Right atrium auricular region (tissue), 2 donors: ENCODE results near the gene GBF1. TPM values are rescaled to one million over a fixed set of nuclear protein-coding genes. Genes with fewer than 3 reads are reported as not detected.

ENCODE experiments used
- DNase-seq: peaks from one replicate; pipeline ENCODE4 v3.0.0-alpha.2; 2019; ENCODE audit warnings: low spot score
- H3K27ac ChIP-seq, 2 donors: fragments of 200-600 bp; sonication (generic); 1 replicate in 1 of 2; 2 replicates in 1 of 2; pipeline ENCODE4 v1.5.1; 2016 to 2019
- H3K27me3 ChIP-seq, 2 donors: fragments of 200-600 bp; sonication (generic); one replicate each; pipeline versions ENCODE4 v1.5.1 to v1.6.0; 2017 to 2019
- H3K36me3 ChIP-seq: fragments of 200-600 bp; sonication (generic); one replicate; pipeline ENCODE4 v1.5.1; 2016
- H3K4me1 ChIP-seq, 2 donors: fragments of 200-600 bp; sonication (generic); one replicate each; pipeline versions ENCODE4 v1.5.1 to v1.6.0; 2017 to 2019
- H3K4me3 ChIP-seq, 2 donors: fragments of 200-600 bp; sonication (generic); 1 replicate in 1 of 2; 2 replicates in 1 of 2; pipeline ENCODE4 v1.5.1; 2017 to 2019; ENCODE audit warnings: mild to moderate bottlenecking in 1 of 2, moderate library complexity in 1 of 2
- H3K9me3 ChIP-seq, 2 donors: fragments of 200-600 bp; sonication (generic); one replicate each; pipeline ENCODE4 v1.5.1; 2019
- CTCF ChIP-seq, 2 donors: fragments of 200-600 bp; sonication (generic); IDR thresholded peaks; one replicate each; pipeline ENCODE4 v1.5.1; 2019; ENCODE audit warnings: antibody characterized with exemption in 2 of 2
- total RNA-seq, 2 donors: library from RNA; depleted of rRNA; stranded (reverse); fragments of >200 nt; gene quantifications; one replicate each; pipeline ENCODE4 v1.1.0, GENCODE V29; 2016

GBF1 gene
- total RNA-seq, 2 donors from 2014 or later, result 38.5 to 38.9 TPM

GRCh38 chr10:102254426-102254825 lies 9.1 kb downstream of the GBF1 start:
- no peaks in the 10 kb centered on the region for H3K4me1 ChIP-seq
- no peak overlapping the region for H3K27ac ChIP-seq
- no peak for DNase-seq
- H3K4me3 ChIP-seq, result no peak overlapping the region
- no peak for TF ChIP-seq CTCF (IDR thresholded peaks at IDR 0.05)
- no peaks in the 10 kb centered on the region for H3K27me3 ChIP-seq
- H3K9me3 ChIP-seq, result no peaks in the 10 kb centered on the region
- H3K36me3 ChIP-seq, result peaks cover 6% of the 10 kb centered on the region

DNA sequence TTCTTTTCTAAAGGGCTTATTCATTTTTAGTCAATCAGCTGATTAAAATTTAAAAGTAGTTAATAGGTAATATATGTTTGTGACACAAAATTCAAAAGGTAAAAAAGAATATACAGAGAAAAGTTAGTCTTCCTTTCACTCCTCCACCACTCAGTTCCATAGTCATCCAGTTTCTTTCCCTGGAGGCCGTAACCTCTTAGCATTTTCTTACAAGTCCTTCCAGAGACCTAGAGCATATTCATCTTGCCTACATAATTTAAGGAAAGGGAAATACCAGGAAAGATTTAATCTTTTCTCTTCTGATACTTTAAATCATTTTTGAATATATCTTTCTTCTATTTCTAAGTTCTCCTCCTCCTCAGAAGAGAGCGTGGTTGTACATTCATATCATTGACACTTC lies 10.1 kb downstream of the GBF1 start:
- no peak for DNase-seq
- Histone ChIP-seq H3K9me3 (no peaks in the 10 kb centered on the region), H3K27ac (no peak overlapping the region), H3K4me1 (no peaks in the 10 kb centered on the region), H3K27me3 (no peaks in the 10 kb centered on the region), H3K4me3 (no peak overlapping the region), H3K36me3 (peaks cover 16% of the 10 kb centered on the region)
- TF ChIP-seq CTCF (IDR thresholded peaks at IDR 0.05), result no peak

DNA sequence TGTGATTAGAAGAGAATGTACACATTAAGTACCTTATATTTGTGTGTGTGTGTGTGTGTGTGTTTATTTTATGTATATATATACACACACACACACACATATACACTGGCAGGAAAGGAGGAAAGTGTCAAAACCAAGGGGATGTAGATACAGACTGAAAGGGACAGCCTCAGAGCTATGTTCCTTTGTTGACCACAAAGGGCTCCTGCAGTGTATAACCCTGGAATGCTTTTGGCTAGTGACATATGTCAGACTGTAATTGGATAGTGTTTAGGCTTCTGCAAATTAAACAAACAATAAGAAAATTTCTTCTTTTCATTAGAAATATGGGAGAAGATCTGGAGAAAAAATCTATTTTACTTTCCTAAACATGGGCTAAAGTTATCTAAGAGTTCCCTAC lies 15.9 kb downstream of the GBF1 start:
- TF ChIP-seq CTCF (IDR thresholded peaks at IDR 0.05), result no peak
- Histone ChIP-seq H3K4me1 (peaks cover 0 to 12% of the 10 kb centered on the region in 2 donors), H3K27me3 (no peaks in the 10 kb centered on the region), H3K4me3 (no peak overlapping the region), H3K27ac (no peak overlapping the region), H3K36me3 (peaks cover 33% of the 10 kb centered on the region), H3K9me3 (no peaks in the 10 kb centered on the region)
- DNase-seq, result no peak

DNA sequence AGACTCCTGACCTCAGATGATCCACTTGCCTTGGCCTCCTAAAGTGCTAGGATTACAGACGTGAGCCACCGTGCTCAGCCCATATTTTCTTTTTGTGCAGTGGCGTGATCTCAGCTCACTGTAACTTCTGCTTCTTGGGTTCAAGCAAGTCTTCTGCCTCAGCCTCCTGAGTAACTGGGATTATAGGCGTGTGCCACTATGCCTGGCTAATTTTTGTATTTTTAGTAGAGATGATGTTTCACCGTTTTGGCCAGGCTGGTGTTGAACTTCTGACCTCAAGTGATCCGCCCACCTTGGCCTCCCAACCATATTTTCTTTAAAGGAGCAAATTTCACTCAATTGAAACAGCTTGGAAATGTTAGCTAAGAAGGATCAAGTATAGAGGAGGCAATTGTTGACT lies 16.5 kb downstream of the GBF1 start:
- TF ChIP-seq CTCF (IDR thresholded peaks at IDR 0.05), result no peak
- H3K36me3 ChIP-seq, result peaks cover 33% of the 10 kb centered on the region
- H3K4me1 ChIP-seq, result peaks cover 0 to 12% of the 10 kb centered on the region in 2 donors
- no peak overlapping the region for H3K4me3 ChIP-seq
- no peaks in the 10 kb centered on the region for H3K9me3 ChIP-seq
- no peak for DNase-seq
- no peaks in the 10 kb centered on the region for H3K27me3 ChIP-seq
- H3K27ac ChIP-seq, result no peak overlapping the region

DNA sequence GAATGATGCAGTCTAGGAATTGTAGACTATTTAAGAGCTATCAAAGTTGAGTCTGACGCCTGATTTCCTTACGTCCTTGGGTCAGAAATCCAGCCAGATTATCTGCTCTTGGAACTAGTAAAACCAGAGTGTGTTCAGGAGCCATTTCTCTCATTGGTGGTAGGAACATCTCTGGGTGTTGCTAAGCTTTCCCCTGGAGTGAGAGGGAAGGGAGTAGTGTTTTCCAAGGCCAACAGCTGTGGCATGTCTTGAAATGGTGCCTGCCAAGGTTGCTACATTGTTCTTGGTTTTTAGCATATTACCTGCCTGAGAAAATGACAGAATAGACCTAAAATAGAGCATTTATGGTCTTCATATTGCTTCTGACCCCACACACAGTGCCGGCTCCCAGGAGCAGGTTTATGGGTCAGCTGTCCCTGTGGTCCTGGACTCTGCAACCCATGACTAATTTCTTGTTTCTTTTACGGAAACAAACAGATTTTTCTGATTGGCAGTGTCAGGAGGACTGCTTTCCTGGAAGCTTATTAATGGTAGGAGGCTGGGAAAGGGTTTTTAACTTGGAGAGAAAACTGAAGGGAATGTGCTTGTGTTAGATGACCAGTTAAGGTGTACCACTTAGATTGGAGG lies 17.5 kb downstream of the GBF1 start:
- no peak for TF ChIP-seq CTCF (IDR thresholded peaks at IDR 0.05)
- peaks cover 33% of the 10 kb centered on the region for H3K36me3 ChIP-seq
- no peak for DNase-seq
- H3K9me3 ChIP-seq, result no peaks in the 10 kb centered on the region
- peaks cover 0 to 20% of the 10 kb centered on the region in 2 donors for H3K4me1 ChIP-seq
- H3K27me3 ChIP-seq, result no peaks in the 10 kb centered on the region
- no peak overlapping the region for H3K27ac ChIP-seq
- no peak overlapping the region for H3K4me3 ChIP-seq

GRCh38 chr10:102264371-102264770 lies 19.0 kb downstream of the GBF1 start:
- TF ChIP-seq CTCF (IDR thresholded peaks at IDR 0.05), result no peak
- no peaks in the 10 kb centered on the region for H3K9me3 ChIP-seq

More at GRCh38 chr10:102264371-102264770, 19.0 kb downstream of the GBF1 start:
- no peak for DNase-seq
- H3K4me1 ChIP-seq, result peaks cover 0 to 35% of the 10 kb centered on the region in 2 donors
- H3K27ac ChIP-seq, result no peak overlapping the region
- no peaks in the 10 kb centered on the region for H3K27me3 ChIP-seq
- H3K36me3 ChIP-seq, result peaks cover 28% of the 10 kb centered on the region
- H3K4me3 ChIP-seq, result no peak overlapping the region
